Activated naive CD8-positive, alpha-beta T cell treated with anti-CD3 and anti-CD28 coated beads, Interleukin-2, amount 50 U/mL, for 24 hours (primary cell): ENCODE measurements around the gene GFRA4.
"Not testable (repeated sequence)": the region's sequence is repeated elsewhere in the genome, so short reads cannot be mapped to it uniquely, and the experiment has no call there.

Source experiments
- ATAC-seq: fragments of 150-1000 bp; cut with Tn5 transposase; one replicate; pipeline ENCODE4 v1.10.0; 2021
- DNase-seq: peaks from one replicate; pipeline ENCODE4 v3.0.0; 2021
- H3K27ac Mint-ChIP-seq: one replicate; pipeline ENCODE4 v1.8.0; 2021; ENCODE audit warnings: mild to moderate bottlenecking, mixed read lengths
- H3K27me3 Mint-ChIP-seq: one replicate; pipeline ENCODE4 v1.8.0; 2021; ENCODE audit warnings: mixed read lengths
- H3K36me3 Mint-ChIP-seq: one replicate; pipeline ENCODE4 v1.8.0; 2021; ENCODE audit warnings: low read depth, mixed read lengths
- H3K4me1 Mint-ChIP-seq: one replicate; pipeline ENCODE4 v1.8.0; 2021; ENCODE audit warnings: mixed read lengths
- H3K4me3 Mint-ChIP-seq: one replicate; pipeline ENCODE4 v1.8.0; 2021; ENCODE audit warnings: mild to moderate bottlenecking, moderate library complexity, mixed read lengths
- H3K9me3 Mint-ChIP-seq: one replicate; pipeline ENCODE4 v1.8.0; 2021; ENCODE audit warnings: mixed read lengths

Gene GFRA4

DNA sequence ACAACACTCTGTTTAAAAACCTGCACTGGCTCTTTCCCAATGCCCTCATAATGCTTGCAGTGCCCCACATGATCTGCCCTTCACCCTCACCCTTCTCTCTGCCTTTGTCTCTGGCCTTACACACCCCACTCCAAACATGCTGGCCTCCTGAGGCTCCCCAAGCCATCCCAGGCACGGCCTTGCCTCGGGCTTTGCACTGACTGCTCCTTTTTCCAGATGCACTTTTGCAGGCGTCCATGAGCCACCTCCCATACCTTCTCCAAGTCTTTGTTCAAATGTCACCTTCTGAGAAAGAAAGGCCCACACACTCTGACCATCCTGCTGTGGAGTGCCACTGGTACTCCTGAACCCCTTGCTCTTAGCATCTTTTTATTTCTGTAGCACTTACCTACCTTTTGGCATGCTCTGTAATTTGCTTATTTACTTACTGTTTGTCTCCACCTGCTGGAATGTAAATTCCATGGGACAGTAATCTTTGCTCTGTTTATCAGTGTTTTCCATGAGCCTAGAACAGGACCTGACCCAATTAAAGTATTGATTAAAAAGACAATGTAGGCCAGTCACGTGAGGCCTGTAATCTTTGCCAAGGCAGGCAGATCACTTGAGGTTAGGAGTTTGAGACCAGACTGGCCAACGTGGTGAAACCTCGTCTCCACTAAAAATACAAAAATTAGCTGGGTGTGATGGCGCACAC, 30.7 kb downstream of the GFRA4 start:
- H3K4me3 Mint-ChIP-seq: no peak overlapping the region
- H3K36me3 Mint-ChIP-seq: peaks cover 3% of the 10 kb centered on the region
- no peaks in the 10 kb centered on the region for H3K4me1 Mint-ChIP-seq
- no peaks in the 10 kb centered on the region for H3K27me3 Mint-ChIP-seq
- H3K9me3 Mint-ChIP-seq: no peaks in the 10 kb centered on the region
- ATAC-seq (no peak), DNase-seq (no peak)
- no peak overlapping the region for H3K27ac Mint-ChIP-seq

DNA sequence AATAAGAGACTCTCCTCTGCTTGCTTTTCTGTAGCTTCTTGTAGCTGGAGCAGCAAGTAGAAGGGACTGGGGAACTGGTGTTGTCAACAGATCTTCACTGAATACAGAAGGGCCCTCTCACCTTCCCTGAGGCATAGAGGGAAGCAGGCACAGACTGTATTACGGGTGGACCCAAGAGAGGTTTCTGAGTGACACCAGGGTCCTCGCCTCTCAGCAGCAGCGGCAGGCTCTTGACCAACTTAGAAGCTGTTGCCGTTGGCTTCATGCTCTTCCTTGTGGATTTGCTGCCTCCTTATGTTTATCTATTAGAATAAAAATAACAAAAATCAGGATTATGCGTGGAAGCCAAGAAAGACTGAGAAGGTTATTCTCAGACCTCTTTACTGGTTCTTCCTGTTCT, 31.7 kb downstream of the GFRA4 start:
- Mint-ChIP-seq H3K36me3 (peaks cover 3% of the 10 kb centered on the region), H3K4me1 (no peaks in the 10 kb centered on the region), H3K27ac (no peak overlapping the region), H3K4me3 (no peak overlapping the region), H3K9me3 (no peaks in the 10 kb centered on the region), H3K27me3 (no peaks in the 10 kb centered on the region)
- DNase-seq: no peak
- no peak for ATAC-seq

DNA sequence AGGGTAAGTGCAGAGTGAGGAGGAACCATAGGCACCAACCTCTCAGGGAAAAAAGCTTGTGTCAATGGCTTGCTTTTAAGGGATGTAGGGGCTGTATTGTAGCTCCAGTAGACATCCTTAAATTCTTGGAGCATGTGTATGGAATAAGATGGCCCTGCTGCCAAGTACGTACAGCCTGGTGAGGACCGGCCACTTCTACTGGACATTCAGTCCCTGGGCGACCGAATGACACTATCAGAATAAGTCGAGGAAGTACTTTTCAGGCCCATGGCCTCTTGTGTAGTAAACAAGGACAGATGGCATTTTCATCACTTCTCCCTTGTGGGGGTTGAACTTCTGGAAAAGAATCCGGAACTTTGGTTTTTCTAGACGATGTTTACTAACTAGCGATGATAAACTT, 32.8 kb downstream of the GFRA4 start:
- H3K4me3 Mint-ChIP-seq: no peak overlapping the region
- H3K27ac Mint-ChIP-seq: no peak overlapping the region
- no peaks in the 10 kb centered on the region for H3K27me3 Mint-ChIP-seq
- no peak for DNase-seq
- H3K4me1 Mint-ChIP-seq: no peaks in the 10 kb centered on the region
- H3K9me3 Mint-ChIP-seq: no peaks in the 10 kb centered on the region
- peaks cover 4% of the 10 kb centered on the region for H3K36me3 Mint-ChIP-seq
- no peak for ATAC-seq

DNA sequence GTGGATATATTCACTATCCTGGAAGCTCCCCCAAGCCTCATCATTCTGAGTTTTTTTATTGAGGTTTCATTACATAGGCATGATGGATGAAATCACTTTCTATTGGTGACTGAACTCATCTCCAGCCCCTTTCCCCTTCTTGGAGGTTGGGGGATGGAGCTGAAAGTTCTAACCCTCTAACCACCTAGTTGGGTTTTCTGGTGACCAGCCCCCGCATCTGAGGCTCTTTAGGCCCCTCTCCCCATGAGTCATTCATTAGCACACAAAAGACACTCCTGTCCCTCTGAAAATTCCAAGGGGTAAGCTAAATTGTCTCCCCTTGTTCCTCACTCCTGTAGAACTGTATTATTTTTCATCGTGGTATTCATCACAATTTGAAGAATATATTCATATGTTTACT, 33.3 kb downstream of the GFRA4 start:
- Mint-ChIP-seq H3K27me3 (no peaks in the 10 kb centered on the region), H3K4me1 (no peaks in the 10 kb centered on the region), H3K4me3 (no peak overlapping the region), H3K36me3 (peaks cover 4% of the 10 kb centered on the region), H3K9me3 (no peaks in the 10 kb centered on the region), H3K27ac (no peak overlapping the region)
- ATAC-seq (no peak), DNase-seq (no peak)

DNA sequence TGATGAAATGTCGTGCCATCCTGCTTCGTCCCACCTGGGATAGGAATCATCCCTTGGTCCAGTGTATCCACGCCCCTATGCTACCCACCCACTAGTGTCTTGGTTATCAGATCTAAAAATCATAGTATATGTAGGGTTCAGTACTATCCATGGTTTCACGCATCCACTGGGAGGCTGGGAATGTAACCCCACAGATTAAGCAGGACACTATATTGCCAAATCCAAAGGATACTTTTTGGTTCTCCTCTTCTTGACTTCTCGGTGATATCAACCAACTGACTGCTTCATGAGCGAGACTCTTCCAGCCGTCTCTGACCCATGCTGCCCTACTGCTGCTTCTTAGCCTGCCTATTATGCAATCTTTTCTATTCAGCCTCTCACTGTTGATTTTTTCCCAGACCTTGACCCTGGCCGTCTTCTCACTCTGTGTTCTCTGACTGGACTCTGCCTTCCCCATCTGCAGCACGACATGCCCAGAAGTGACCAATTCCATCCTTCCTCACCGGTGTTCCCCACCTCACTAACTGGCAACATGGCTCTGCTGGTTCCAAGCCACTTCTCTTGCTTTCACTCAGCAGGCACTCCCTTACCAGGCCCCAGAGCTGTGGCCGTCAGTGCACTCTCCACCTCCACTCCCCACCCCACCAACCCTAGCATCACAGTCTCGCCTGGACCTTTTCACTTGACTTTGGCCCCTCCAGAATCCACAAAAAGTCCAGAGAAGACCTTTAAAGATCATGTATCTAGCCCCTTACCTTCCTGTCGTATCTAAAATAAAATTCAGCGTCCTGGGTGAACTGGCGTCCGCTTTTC, 34.5 kb downstream of the GFRA4 start:
- DNase-seq: no peak

DNA sequence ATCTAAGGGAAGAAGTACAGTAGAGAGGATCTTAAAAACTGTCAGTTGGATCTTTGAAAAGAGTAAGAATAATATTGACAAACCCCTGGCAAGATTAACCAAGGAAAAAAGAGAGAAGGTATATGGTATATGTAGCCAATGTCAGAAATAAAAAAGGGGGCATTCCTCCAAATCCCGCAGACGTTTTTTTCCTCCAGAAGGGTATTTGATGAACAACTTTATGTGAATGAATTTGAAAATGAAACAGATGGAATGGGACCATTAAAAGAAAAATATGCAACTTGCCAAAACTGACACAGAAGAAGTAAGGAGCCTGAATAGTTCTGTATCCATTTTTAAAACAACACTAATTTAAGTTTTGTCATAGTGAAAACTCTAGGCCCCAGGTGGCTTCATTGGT, 35.7 kb downstream of the GFRA4 start:
- Mint-ChIP-seq H3K36me3 (peaks cover 4% of the 10 kb centered on the region), H3K4me3 (no peak overlapping the region)

More for the DNA sequence above, 34.5 kb downstream of the GFRA4 start:
- ATAC-seq: no peak
- Mint-ChIP-seq H3K4me1 (no peaks in the 10 kb centered on the region), H3K4me3 (no peak overlapping the region), H3K9me3 (no peaks in the 10 kb centered on the region), H3K36me3 (peaks cover 4% of the 10 kb centered on the region), H3K27ac (no peak overlapping the region), H3K27me3 (no peaks in the 10 kb centered on the region)

DNA sequence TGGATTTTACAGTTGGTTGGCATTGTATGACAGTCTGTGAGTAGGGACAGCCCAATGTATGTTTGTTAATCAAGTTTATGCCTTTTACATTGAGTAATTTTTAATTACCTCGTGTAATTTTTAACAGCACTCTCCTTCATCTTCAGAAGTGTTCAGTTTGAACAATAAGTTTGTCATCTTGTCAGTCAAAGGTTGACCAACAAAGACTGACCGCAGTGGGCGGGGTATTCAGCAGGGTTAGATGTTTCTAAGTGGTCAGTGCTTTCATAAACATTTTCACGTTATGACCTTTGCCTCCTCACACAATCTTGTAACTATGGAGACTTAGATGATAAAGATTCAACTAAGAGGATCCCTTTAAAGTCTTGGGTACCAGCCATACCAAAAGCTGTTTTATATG, 40.8 kb downstream of the GFRA4 start:
- Mint-ChIP-seq H3K27me3 (no peaks in the 10 kb centered on the region), H3K4me1 (no peaks in the 10 kb centered on the region), H3K27ac (no peak overlapping the region), H3K4me3 (no peak overlapping the region), H3K9me3 (no peaks in the 10 kb centered on the region), H3K36me3 (peaks cover 2% of the 10 kb centered on the region)
- DNase-seq: no peak
- ATAC-seq: no peak

More for the DNA sequence above, 35.7 kb downstream of the GFRA4 start:
- ATAC-seq: no peak
- DNase-seq: no peak
- Mint-ChIP-seq H3K27ac (no peak overlapping the region), H3K4me1 (no peaks in the 10 kb centered on the region), H3K9me3 (no peaks in the 10 kb centered on the region), H3K27me3 (no peaks in the 10 kb centered on the region)

DNA sequence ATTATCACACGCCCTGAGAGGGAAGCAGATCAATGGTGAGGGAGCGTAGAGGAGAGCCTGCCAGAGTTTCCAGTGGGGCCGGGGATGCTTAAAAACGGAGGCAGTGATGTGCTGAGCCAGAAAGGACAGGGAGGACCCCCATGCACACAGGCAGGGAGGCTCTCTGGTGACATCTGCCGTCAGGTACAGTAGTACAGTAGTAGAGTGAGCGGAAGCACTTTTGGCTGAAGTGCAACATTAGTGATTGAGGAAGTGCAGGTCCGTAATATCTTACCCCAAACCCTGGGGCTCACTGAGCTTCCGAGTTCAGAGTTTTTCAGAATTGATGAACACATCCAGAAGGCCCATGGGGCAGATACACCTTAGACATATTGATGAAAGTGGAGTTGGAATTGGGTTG, 42.1 kb downstream of the GFRA4 start:
- H3K9me3 Mint-ChIP-seq: no peaks in the 10 kb centered on the region

DNA sequence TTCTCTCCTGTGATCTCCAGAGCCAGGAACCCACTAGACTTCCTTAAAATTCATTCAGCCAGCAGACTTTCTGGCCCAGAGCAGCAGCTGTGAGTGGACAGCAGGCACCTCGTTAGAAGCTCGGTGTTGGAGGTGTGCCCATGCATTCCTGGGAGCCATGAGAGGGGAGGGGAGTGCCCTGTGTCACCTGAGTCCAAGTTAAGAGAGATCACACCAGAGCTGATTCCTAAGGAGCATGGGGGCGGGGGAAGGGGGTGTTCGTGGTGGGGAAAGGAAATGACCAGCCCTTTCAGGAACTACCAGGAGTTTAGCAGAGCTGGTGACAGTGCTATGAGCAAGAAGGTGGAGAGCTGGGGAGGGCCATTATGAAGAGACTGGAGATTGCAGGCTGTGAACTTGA, 46.9 kb downstream of the GFRA4 start:
- Mint-ChIP-seq H3K27me3 (no peaks in the 10 kb centered on the region), H3K27ac (no peak overlapping the region), H3K4me1 (no peaks in the 10 kb centered on the region), H3K4me3 (no peak overlapping the region), H3K9me3 (no peaks in the 10 kb centered on the region), H3K36me3 (no peaks in the 10 kb centered on the region)
- DNase-seq (no peak), ATAC-seq (no peak)

More for the DNA sequence above, 42.1 kb downstream of the GFRA4 start:
- Mint-ChIP-seq H3K36me3 (no peaks in the 10 kb centered on the region), H3K27me3 (no peaks in the 10 kb centered on the region), H3K4me3 (no peak overlapping the region), H3K4me1 (no peaks in the 10 kb centered on the region), H3K27ac (no peak overlapping the region)
- DNase-seq (no peak), ATAC-seq (no peak)

DNA sequence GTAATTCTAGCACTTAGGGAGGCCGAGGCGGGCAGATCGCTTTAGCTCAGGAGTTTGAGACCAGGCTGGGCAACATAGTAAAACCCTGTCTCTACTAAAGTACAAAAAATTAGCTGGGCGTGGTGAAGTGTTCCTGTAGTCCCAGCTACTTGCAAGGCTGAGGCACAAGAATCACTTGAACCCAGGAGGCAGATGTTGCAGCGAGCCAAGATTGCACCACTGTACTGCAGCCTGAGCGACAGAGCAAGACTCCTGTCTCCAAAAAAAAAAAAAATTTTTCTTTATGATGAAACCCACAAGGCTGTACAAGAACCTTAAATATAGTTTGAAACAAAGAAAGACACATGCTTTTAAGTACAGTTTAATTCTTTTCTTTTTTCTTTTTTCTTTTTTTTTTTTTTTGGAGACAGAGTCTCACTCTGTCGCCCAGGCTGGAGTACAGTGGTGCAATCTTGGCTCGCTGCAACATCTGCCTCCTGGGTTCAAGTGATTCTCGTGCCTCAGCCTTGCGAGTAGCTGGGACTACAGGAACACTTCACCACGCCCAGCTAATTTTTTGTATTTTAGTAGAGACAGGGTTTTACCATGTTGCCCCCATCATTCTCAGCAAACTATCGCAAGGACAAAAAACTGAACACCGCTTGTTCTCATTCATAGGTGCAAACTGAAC, 47.9 kb downstream of the GFRA4 start:
- H3K36me3 Mint-ChIP-seq, H3K27ac Mint-ChIP-seq: not testable (repeated sequence)

DNA sequence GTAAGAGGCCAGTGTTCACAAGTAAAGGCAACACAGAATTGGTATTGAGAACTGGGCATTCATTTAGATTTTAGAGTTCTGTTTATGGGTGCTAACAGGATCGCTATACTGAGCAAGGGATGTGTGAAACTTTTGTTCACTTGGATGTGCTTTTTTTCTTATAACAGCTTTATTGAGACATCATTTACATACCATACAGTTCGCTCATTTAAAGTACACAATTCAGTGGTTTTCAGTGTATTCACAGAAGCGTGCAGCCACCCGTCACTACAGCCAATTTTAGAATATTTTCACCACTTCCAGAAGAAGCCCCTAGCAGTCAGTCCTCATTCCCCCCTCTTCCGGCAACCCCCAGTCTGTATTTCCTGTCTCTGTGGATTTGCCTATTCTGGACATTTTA, 48.7 kb downstream of the GFRA4 start:
- no peaks in the 10 kb centered on the region for H3K36me3 Mint-ChIP-seq
- no peak for DNase-seq

More for the DNA sequence above, 47.9 kb downstream of the GFRA4 start:
- H3K27me3 Mint-ChIP-seq, H3K9me3 Mint-ChIP-seq, H3K4me3 Mint-ChIP-seq, DNase-seq, H3K4me1 Mint-ChIP-seq, ATAC-seq: not testable (repeated sequence)

DNA sequence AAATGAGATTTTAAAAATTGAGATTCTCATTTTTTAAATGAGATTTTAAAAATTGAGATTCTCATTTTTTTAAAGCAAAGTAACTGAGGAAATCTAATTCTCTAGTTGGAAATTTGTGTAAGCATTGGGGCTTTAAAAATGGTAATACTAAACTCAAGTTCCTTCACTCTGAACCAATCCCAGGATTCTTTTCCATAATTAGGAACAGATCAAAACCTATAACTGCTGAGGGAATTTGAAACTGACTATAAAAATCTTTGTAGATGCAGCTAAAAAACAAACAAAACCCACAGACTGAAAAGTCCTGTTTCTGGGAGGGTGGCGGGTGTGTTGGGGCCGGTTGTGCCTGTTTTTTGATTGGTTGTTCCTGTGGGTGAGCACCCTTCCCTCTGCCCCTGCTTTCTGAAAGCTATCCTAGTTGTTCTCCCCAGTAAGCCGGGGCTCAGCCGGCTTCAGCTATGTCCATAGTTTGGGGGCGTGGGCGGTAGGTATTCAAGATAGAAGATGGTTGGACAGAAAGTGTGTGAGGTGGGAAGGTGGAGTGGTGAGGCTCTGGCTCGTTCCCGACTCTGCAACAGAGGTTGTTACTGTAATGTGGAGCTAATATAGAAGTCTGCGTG, 49.3 kb downstream of the GFRA4 start:
- DNase-seq: no peak
- Mint-ChIP-seq H3K4me1 (no peaks in the 10 kb centered on the region), H3K27ac (no peak overlapping the region), H3K4me3 (no peak overlapping the region), H3K27me3 (no peaks in the 10 kb centered on the region), H3K36me3 (no peaks in the 10 kb centered on the region), H3K9me3 (no peaks in the 10 kb centered on the region)
- ATAC-seq: no peak

More for the DNA sequence above, 48.7 kb downstream of the GFRA4 start:
- Mint-ChIP-seq H3K4me1 (no peaks in the 10 kb centered on the region), H3K27ac (no peak overlapping the region), H3K9me3 (no peaks in the 10 kb centered on the region), H3K27me3 (no peaks in the 10 kb centered on the region), H3K4me3 (no peak overlapping the region)
- ATAC-seq: no peak

DNA sequence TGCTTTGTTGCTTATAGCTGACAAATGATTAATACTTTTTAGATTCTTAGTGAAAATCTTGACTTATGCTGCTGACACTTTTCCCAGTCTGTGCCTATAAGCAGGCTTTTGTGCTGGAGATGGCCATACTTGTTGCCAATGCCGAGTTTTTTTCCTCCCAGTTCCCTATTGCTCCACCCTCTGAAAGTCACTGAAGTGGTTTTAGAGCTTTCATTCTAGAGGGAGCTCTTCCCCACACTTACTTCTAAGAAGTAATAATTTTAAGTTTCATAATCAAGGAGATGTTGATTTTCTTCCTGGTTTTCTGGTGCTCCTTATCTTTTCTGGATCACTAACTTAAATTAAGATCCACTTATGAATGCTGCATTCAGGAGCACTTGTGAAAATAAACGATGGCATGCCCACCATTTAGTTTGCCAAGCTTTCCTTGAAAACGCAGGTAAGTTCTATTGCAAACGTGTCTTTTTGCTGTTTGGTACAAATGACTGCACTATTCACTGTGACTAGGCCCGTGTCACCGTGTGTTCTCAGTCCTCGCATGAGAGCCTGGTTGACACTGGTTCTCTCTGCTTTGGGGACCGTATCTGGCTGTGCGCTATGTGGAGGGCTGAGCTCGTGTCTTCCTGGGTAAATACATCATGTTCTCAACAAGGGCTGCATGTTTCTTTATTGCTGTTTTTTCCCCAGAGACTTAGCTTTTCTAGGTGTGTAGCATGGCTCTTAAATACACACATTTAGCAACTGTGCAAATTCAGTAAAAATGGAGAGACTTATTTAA, 50.2 kb downstream of the GFRA4 start:
- no peaks in the 10 kb centered on the region for H3K36me3 Mint-ChIP-seq

DNA sequence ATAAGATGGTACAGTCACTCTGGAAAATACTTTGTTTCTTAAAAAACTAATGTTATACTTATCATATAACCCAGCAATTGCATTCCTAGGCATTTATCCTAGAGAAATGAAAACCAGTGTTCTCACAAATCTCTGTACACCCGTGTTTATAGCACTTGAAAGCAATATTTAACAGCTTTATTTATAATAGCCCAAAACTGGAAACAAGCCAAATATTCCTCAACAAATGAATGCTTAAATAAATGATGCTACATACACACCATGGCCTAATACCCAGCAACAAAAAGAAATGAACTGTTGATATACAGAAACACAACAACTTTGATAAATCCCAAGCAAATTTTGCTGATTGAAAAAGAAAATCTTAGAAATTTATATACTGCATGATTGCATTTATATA, 51.3 kb downstream of the GFRA4 start:
- no peaks in the 10 kb centered on the region for H3K9me3 Mint-ChIP-seq
- H3K36me3 Mint-ChIP-seq: no peaks in the 10 kb centered on the region
- H3K4me3 Mint-ChIP-seq: no peak overlapping the region

More for the DNA sequence above, 50.2 kb downstream of the GFRA4 start:
- H3K27ac Mint-ChIP-seq: no peak overlapping the region
- H3K27me3 Mint-ChIP-seq: no peaks in the 10 kb centered on the region
- no peak overlapping the region for H3K4me3 Mint-ChIP-seq
- no peaks in the 10 kb centered on the region for H3K9me3 Mint-ChIP-seq
- DNase-seq (no peak), ATAC-seq (no peak)
- H3K4me1 Mint-ChIP-seq: no peaks in the 10 kb centered on the region

More for the DNA sequence above, 51.3 kb downstream of the GFRA4 start:
- Mint-ChIP-seq H3K27me3 (no peaks in the 10 kb centered on the region), H3K27ac (no peak overlapping the region), H3K4me1 (no peaks in the 10 kb centered on the region)
- DNase-seq (no peak), ATAC-seq (no peak)
